ENCODE measurements around the gene IQSEC1.

Gene IQSEC1

DNA sequence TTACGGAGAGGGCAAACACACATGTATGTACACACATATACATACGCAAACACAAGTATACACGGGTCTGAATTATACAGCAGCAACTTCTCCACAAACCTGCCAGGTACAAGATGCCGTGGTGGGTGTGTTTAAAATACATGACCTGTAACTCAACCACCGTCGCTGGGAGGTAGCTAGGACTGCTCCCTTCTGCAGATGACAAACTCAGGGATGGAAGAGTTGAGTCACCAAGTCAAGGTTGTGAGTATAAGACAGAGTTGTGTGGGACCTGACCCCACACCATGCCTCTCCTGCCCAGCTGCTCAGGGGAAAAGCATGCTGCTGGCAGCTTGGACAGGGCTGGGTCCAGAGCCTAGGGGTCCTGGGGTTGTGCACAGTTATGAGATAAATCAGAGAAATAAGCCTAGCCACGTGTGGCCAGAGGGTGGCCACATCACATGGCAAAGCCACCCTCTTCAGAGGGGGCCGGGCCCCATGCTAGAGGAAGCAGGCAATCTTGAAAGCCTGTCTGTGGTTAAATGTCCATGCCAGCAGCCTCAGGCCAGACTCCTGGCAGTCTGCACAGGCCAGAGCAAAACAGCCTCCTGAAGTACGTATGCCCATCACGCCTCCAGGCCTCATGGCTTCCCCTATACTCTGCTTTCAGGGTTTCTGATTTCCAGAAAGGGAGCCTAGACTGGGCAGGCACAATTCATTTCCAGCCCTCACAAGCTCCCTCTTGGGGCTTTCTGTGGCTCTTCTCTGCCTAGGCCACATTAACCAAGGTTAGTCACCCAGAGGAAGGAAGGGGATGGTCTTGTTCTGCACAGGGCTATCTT is 124.1 kb downstream of the IQSEC1 start:
- Mint-ChIP-seq H3K27ac (peak overlapping the region; percentile 86), H3K4me3 (no peak overlapping the region), H3K27me3 (no peaks in the 10 kb centered on the region), H3K4me1 (peaks cover 83% of the 10 kb centered on the region), H3K36me3 (peaks cover 11% of the 10 kb centered on the region), H3K9me3 (no peaks in the 10 kb centered on the region)
- ATAC-seq, result peak; percentile 86

DNA sequence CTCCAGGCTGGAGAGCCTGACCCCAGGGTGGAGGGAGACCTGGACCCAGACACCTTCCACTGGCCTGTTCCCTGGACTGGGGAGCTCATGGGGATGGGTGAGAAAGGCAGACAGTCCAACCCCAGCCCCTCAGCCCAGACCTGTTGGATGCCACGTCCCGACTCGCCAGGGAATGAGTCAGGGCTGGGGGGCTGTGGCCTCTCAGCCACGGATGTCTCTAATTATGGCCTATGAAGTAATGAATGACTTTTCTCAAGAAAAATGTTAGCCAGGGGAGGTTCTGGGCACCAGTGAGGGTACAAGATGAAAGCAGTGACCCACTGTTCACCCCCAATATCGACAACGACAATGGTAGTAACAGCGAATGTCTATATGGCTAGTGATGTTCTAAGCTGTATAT is 124.9 kb downstream of the IQSEC1 start:
- no peak for ATAC-seq
- Mint-ChIP-seq H3K9me3 (no peaks in the 10 kb centered on the region), H3K27ac (peak overlapping the region; percentile 86), H3K27me3 (no peaks in the 10 kb centered on the region), H3K4me3 (no peak overlapping the region), H3K4me1 (peaks cover 77% of the 10 kb centered on the region), H3K36me3 (peaks cover 5% of the 10 kb centered on the region)

DNA sequence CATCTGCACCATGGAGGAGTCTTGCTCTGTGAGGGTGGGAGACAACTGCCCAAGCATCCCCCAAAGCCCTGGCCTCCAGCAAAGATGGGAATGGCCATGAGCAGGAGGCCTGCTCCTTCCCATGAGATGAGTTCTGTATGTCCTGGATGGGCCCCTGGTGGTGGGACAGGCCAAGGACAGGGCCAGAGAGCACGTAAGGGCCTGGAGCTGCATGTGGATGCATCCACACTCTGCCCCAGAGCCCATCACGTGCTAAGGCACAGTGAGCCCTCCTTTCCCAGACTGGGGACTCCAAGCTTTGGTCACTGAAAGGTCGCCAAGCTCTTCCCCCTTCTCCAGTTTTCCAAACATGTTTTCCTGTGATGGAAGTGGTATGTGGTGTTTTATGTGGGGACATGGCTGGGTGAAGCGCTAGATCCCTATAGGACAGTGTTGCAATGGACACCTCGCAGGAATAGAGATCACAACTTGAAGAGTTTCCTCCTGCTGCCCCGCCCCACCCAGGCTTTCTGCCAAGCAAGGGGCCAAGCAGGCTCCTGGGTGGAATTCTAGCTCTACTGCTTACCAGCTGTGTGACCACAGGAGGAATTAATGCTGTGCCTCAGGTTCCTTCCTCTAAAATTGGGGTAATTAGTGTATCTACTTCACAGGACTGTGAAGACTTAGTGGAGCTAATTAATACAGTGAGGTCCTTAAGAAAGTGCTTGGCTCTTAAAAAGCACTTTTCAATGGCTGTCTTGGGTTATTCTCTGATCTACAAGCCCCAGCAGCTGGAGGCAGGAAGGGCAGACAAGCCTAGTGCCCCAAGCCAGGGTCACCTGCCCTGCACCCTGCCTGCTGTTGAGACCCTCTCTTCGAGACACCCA is 125.5 kb downstream of the IQSEC1 start:
- Mint-ChIP-seq H3K27ac (peak overlapping the region; percentile 86), H3K36me3 (peaks cover 5% of the 10 kb centered on the region), H3K4me3 (no peak overlapping the region), H3K27me3 (no peaks in the 10 kb centered on the region), H3K4me1 (peaks cover 73% of the 10 kb centered on the region), H3K9me3 (no peaks in the 10 kb centered on the region)
- ATAC-seq, result no peak

GRCh38 chr3:12946649-12947316 is 126.4 kb downstream of the IQSEC1 start:
- peaks cover 10% of the 10 kb centered on the region for H3K36me3 Mint-ChIP-seq
- peak overlapping the region; percentile 86 for H3K27ac Mint-ChIP-seq
- ATAC-seq, result no peak
- H3K4me1 Mint-ChIP-seq, result peaks cover 63% of the 10 kb centered on the region
- H3K27me3 Mint-ChIP-seq, result no peaks in the 10 kb centered on the region
- no peak overlapping the region for H3K4me3 Mint-ChIP-seq
- no peaks in the 10 kb centered on the region for H3K9me3 Mint-ChIP-seq

- Mint-ChIP-seq H3K9me3 (no peaks in the 10 kb centered on the region), H3K27ac (peak overlapping the region; percentile 86), H3K4me3 (no peak overlapping the region), H3K27me3 (no peaks in the 10 kb centered on the region), H3K36me3 (peaks cover 6% of the 10 kb centered on the region), H3K4me1 (peaks cover 58% of the 10 kb centered on the region)
- no peak for ATAC-seq
These were observed 127.0 kb downstream of the IQSEC1 start for GRCh38 chr3:12946251-12946648.

GRCh38 chr3:12944849-12945248 is 128.4 kb downstream of the IQSEC1 start:
- H3K36me3 Mint-ChIP-seq, result peaks cover 20% of the 10 kb centered on the region
- no peak for ATAC-seq
- H3K4me3 Mint-ChIP-seq, result no peak overlapping the region
- H3K4me1 Mint-ChIP-seq, result peaks cover 61% of the 10 kb centered on the region
- no peaks in the 10 kb centered on the region for H3K27me3 Mint-ChIP-seq
- H3K27ac Mint-ChIP-seq, result peak overlapping the region; percentile 58
- H3K9me3 Mint-ChIP-seq, result no peaks in the 10 kb centered on the region

- peaks cover 61% of the 10 kb centered on the region for H3K4me1 Mint-ChIP-seq
- no peak for ATAC-seq
- no peak overlapping the region for H3K4me3 Mint-ChIP-seq
- H3K36me3 Mint-ChIP-seq, result peaks cover 24% of the 10 kb centered on the region
- no peaks in the 10 kb centered on the region for H3K9me3 Mint-ChIP-seq
- H3K27me3 Mint-ChIP-seq, result no peaks in the 10 kb centered on the region
- H3K27ac Mint-ChIP-seq, result peak overlapping the region; percentile 58
These were observed 128.8 kb downstream of the IQSEC1 start for GRCh38 chr3:12944413-12944812.

DNA sequence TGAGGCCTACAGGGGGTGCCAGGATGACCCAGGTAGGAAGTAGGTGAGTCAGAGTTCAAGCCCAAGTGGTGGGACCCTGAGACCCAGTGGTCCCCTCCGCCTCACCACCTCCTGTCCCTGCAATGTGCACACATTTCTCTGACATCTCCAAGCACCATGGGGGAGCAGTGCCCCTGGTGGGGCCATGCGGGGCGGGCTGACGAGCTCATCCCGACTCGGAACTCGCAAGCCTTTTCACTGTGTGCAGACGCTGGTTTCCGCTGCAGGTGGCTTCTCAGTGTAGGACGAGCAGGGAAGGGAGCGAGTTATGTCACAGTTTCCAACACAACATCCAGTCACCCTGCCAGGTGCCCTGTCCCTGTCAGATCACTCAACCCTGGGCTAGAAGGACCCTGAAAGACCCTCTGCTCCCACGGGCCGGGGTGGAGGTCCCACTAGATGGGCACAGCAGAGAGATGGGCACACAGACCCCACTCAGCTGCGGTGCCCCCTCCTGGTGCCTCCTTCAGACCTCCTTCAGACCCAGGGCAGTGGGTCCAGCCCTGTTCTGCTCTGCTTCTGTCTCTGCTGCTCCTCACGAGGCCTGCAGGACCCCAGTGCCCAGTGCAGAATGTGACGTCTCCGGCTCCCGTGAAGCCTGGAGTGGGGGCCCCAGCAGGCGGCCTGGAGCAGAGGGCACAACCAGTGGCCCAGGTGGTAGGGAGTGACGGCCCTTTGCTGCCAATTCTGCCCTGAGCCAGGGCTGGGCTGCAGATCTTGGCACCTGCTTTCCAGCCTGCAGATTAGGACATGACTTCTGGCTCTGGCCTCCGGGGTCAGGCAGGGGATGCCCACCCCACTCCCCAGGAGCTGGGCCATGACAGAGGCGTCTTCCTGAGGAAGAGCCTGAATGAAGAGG is 129.9 kb downstream of the IQSEC1 start:
- H3K4me1 Mint-ChIP-seq, result peaks cover 59% of the 10 kb centered on the region
- H3K27ac Mint-ChIP-seq, result no peak overlapping the region
- H3K4me3 Mint-ChIP-seq, result no peak overlapping the region
- no peaks in the 10 kb centered on the region for H3K9me3 Mint-ChIP-seq
- H3K36me3 Mint-ChIP-seq, result peaks cover 34% of the 10 kb centered on the region
- H3K27me3 Mint-ChIP-seq, result no peaks in the 10 kb centered on the region
- ATAC-seq, result no peak

GRCh38 chr3:12941495-12942023 is 131.7 kb downstream of the IQSEC1 start:
- peak overlapping the region; percentile 87 for H3K27ac Mint-ChIP-seq
- H3K4me1 Mint-ChIP-seq, result peaks cover 42% of the 10 kb centered on the region
- H3K27me3 Mint-ChIP-seq, result no peaks in the 10 kb centered on the region
- no peak for ATAC-seq
- no peaks in the 10 kb centered on the region for H3K9me3 Mint-ChIP-seq
- no peak overlapping the region for H3K4me3 Mint-ChIP-seq
- H3K36me3 Mint-ChIP-seq, result peaks cover 38% of the 10 kb centered on the region

- Mint-ChIP-seq H3K4me1 (peaks cover 35% of the 10 kb centered on the region), H3K27ac (peak overlapping the region; percentile 87), H3K9me3 (no peaks in the 10 kb centered on the region), H3K27me3 (no peaks in the 10 kb centered on the region), H3K36me3 (peaks cover 38% of the 10 kb centered on the region), H3K4me3 (no peak overlapping the region)
- ATAC-seq, result no peak
These were observed 132.4 kb downstream of the IQSEC1 start for GRCh38 chr3:12940854-12941253.

DNA sequence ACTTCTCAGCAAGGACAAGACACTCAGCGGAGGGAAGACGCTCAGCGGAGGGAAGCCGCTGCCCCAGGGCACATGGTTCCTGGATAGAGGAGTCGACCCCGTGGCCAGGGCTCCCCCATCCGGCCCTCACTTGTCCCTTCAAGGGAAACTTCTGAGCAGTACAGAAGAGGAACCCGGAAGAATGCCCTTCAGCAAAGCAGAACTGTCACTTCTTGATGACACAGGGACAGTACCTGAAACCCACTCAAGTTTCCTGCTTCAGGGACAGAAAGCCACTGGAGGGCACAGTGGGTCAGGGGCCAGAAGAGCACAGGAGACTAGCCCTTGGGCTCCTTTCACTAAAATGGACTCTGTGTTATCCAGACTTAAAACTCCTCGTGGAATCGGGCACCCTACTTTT is 134.1 kb downstream of the IQSEC1 start:
- Mint-ChIP-seq H3K4me1 (peaks cover 32% of the 10 kb centered on the region), H3K27ac (peak overlapping the region; percentile 87), H3K36me3 (peaks cover 49% of the 10 kb centered on the region), H3K27me3 (no peaks in the 10 kb centered on the region), H3K4me3 (peak overlapping the region; percentile 8), H3K9me3 (no peaks in the 10 kb centered on the region)
- ATAC-seq, result peak; percentile 81

- H3K27me3 Mint-ChIP-seq, result no peaks in the 10 kb centered on the region
- peaks cover 31% of the 10 kb centered on the region for H3K4me1 Mint-ChIP-seq
- ATAC-seq, result no peak
- H3K4me3 Mint-ChIP-seq, result no peak overlapping the region
- H3K27ac Mint-ChIP-seq, result peak overlapping the region; percentile 87
- H3K36me3 Mint-ChIP-seq, result peaks cover 49% of the 10 kb centered on the region
- H3K9me3 Mint-ChIP-seq, result no peaks in the 10 kb centered on the region
These were observed 134.9 kb downstream of the IQSEC1 start for GRCh38 chr3:12938258-12938711.

- Mint-ChIP-seq H3K9me3 (no peaks in the 10 kb centered on the region), H3K27me3 (no peaks in the 10 kb centered on the region), H3K27ac (no peak overlapping the region), H3K4me1 (peaks cover 41% of the 10 kb centered on the region), H3K4me3 (no peak overlapping the region), H3K36me3 (peaks cover 42% of the 10 kb centered on the region)
- no peak for ATAC-seq
These were observed 137.1 kb downstream of the IQSEC1 start for GRCh38 chr3:12935861-12936830.

Data from stimulated activated memory B cell treated with anti-CD40 and anti-IgM and Interleukin-4, amounts not matched to agents 10 μg/mL and 1 μg/mL and 100 μg/mL, for 72 hours (primary cell).